ENCODE measurements around the gene COG1.
"Not testable (repeated sequence)": the region's sequence is repeated elsewhere in the genome, so short reads cannot be mapped to it uniquely, and the experiment has no call there.

COG1 gene

GRCh38 chr17:73192894-73193701, at the start of gene COG1:
COG1 (plus strand) TSS chr17:73193055; CDS start chr17:73193070, 15 bp downstream.
- DNase-seq: peak; percentile 85 to 92

GRCh38 chr17:73144209-73144608, 48.6 kb upstream of the COG1 start:
- not testable (repeated sequence) for DNase-seq

- no peak for DNase-seq
Observed at GRCh38 chr17:73145641-73146040, 47.2 kb upstream of the COG1 start.

GRCh38 chr17:73147791-73148190, 45.1 kb upstream of the COG1 start:
- not testable (repeated sequence) for DNase-seq

- no peak for DNase-seq
Observed at GRCh38 chr17:73148540-73149334, 44.1 kb upstream of the COG1 start.

GRCh38 chr17:73150622-73151300, 42.1 kb upstream of the COG1 start:
- DNase-seq: not testable (repeated sequence)

GRCh38 chr17:73151916-73152632, 40.8 kb upstream of the COG1 start:
- DNase-seq: peak; percentile 59 to 72

- no peak for DNase-seq
Observed at GRCh38 chr17:73155410-73156165, 37.3 kb upstream of the COG1 start.

- DNase-seq: peak; percentile 49 to 79
Observed at GRCh38 chr17:73156166-73156840, 36.6 kb upstream of the COG1 start.

- no peak for DNase-seq
Observed at GRCh38 chr17:73156887-73157520, 35.9 kb upstream of the COG1 start.

- DNase-seq: no peak
Observed at GRCh38 chr17:73157521-73157890, 35.3 kb upstream of the COG1 start.

GRCh38 chr17:73158133-73158532, 34.7 kb upstream of the COG1 start:
- no peak for DNase-seq

GRCh38 chr17:73160980-73161630, 31.8 kb upstream of the COG1 start:
- no peak for DNase-seq

- no peak for DNase-seq
Observed at GRCh38 chr17:73163043-73163442, 29.8 kb upstream of the COG1 start.

- DNase-seq: no peak
Observed at GRCh38 chr17:73165616-73166404, 27.0 kb upstream of the COG1 start.

- DNase-seq: peak in 1 of 2 donors; percentile 39
Observed at GRCh38 chr17:73166731-73167581, 25.9 kb upstream of the COG1 start.

GRCh38 chr17:73168667-73169066, 24.2 kb upstream of the COG1 start:
- DNase-seq: no peak

GRCh38 chr17:73170324-73170723, 22.5 kb upstream of the COG1 start:
- DNase-seq: no peak
